MCF 10A (cell line): ENCODE results near the gene CNTNAP2. TPM values are rescaled to one million over a fixed set of nuclear protein-coding genes. Genes with fewer than 3 reads are reported as not detected.

ENCODE experiments used
- BruUV-seq: library from RNA; stranded (reverse); fragments of 400-500 nt; replicated peaks from 2 replicates; lab custom pipeline; 2021; lab: Mats Ljungman, UMichigan
- CTCF ChIA-PET: fragments of 300-600 bp; sonication (Branson Sonifier 250); formaldehyde crosslinking; extraction: SDS; loops from one replicate; lab custom pipeline; 2021; ENCODE audit warnings: antibody characterized with exemption, inconsistent platforms; lab: Yijun Ruan, JAX
- POLR2A ChIA-PET: fragments of 300-600, 350-650 bp; sonication (Branson Sonifier 250); formaldehyde crosslinking; extraction: SDS; loops from one replicate; lab custom pipeline; 2020; ENCODE audit warnings: antibody characterized with exemption, inconsistent platforms; lab: Yijun Ruan, JAX
- DNase-seq: peaks from one replicate; pipeline ENCODE4 v3.0.0-alpha.2; 2018; ENCODE audit not compliant: unreplicated experiment
- H3K27ac Mint-ChIP-seq: one replicate; pipeline ENCODE4 v1.8.0; 2022; ENCODE audit warnings: mild to moderate bottlenecking, low read depth, mixed read lengths; ENCODE audit not compliant: unreplicated experiment
- H3K27me3 Mint-ChIP-seq: one replicate; pipeline ENCODE4 v1.8.0; 2022; ENCODE audit warnings: mixed read lengths; ENCODE audit not compliant: insufficient read depth, unreplicated experiment
- H3K36me3 Mint-ChIP-seq: one replicate; pipeline ENCODE4 v1.8.0; 2022; ENCODE audit warnings: mild to moderate bottlenecking, moderate library complexity, mixed read lengths; ENCODE audit not compliant: insufficient read depth, unreplicated experiment
- H3K4me1 Mint-ChIP-seq: one replicate; pipeline ENCODE4 v1.8.0; 2022; ENCODE audit warnings: mixed read lengths; ENCODE audit not compliant: insufficient read depth, unreplicated experiment
- H3K4me3 Mint-ChIP-seq: one replicate; pipeline ENCODE4 v1.8.0; 2022; ENCODE audit warnings: mild to moderate bottlenecking, moderate library complexity, mixed read lengths; ENCODE audit not compliant: unreplicated experiment
- H3K9me3 Mint-ChIP-seq: one replicate; pipeline ENCODE4 v1.8.0; 2022; ENCODE audit warnings: mixed read lengths; ENCODE audit not compliant: unreplicated experiment
- intact Hi-C: fragments of 100-400 bp; cut with micrococcal nuclease; formaldehyde crosslinking; loops from 2 replicates; pipeline ENCODE4 v1.14.1; 2022
- total RNA-seq: library from RNA; stranded (reverse); gene quantifications from 2 replicates; pipeline ENCODE4 v1.2.3, GENCODE V29; 2022
- TF ChIP-seq, protein P1 (sequence below): fragments of 200-600 bp; IDR thresholded peaks from one replicate; pipeline ENCODE4 v1.8.0; 2022; ENCODE audit warnings: antibody characterized with exemption, mild to moderate bottlenecking; ENCODE audit not compliant: unreplicated experiment

CNTNAP2 gene
- total RNA-seq, 1 experiment from 2014 or later = 1.1 TPM

DNA sequence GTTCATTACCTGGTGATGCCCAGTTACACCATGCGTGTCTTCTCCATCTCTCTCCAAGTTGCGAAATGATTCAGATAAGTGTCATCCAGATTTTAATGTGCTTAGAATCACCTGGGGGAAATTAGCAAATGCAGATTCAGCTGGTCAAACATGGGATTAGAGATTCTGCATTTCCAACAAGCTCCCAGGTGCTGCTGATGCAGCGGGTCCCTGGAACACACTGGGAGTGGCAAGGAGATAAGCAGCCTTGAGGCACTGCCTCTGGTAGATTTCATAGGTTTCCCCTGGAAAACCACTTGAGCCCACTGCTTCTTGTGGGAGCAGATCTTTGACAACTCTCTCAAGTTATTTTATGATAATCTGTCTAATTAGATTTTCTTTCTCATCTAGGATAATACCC, 2278.0 kb downstream of the CNTNAP2 start:
- BruUV-seq = no TSS peak
- no peak for DNase-seq
- no peak overlapping the region for H3K27ac Mint-ChIP-seq

DNA sequence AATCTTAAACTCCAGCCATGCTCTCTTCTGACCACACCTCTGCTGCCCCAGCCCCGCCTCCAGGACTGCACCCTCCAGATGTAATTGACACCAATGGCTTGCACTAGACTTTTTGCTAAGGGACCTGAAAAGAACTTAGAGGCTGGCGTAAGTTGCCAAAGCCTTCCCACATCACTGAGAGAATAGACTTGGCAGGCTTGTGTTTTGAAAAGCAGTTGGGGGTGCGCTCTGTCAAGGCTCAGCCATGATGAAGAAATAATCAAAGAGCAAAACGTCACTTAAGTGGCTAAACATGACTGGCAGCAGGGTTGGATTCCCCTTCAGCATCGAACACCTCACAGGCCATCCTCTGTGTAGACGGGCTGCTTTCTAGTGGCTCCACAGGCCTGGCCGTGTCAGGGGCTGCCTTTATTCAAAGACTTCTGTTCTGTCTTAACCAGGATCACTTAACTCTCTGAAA, 2278.8 kb downstream of the CNTNAP2 start:
- TF ChIP-seq, protein P1, sequence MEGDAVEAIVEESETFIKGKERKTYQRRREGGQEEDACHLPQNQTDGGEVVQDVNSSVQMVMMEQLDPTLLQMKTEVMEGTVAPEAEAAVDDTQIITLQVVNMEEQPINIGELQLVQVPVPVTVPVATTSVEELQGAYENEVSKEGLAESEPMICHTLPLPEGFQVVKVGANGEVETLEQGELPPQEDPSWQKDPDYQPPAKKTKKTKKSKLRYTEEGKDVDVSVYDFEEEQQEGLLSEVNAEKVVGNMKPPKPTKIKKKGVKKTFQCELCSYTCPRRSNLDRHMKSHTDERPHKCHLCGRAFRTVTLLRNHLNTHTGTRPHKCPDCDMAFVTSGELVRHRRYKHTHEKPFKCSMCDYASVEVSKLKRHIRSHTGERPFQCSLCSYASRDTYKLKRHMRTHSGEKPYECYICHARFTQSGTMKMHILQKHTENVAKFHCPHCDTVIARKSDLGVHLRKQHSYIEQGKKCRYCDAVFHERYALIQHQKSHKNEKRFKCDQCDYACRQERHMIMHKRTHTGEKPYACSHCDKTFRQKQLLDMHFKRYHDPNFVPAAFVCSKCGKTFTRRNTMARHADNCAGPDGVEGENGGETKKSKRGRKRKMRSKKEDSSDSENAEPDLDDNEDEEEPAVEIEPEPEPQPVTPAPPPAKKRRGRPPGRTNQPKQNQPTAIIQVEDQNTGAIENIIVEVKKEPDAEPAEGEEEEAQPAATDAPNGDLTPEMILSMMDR = no peak
- H3K4me1 Mint-ChIP-seq = no peaks in the 10 kb centered on the region
- intact Hi-C loops = no loop called here
- peaks cover 30% of the 10 kb centered on the region for H3K27me3 Mint-ChIP-seq
- H3K9me3 Mint-ChIP-seq = no peaks in the 10 kb centered on the region
- ChIA-PET POLR2A (no interaction called here), CTCF (interaction anchor here (0.5 to 0.6 kb wide), 2 partner anchors 91 to 140 kb away, joined by 3 read pairs; no protein-coding TSS in a partner anchor)
- H3K36me3 Mint-ChIP-seq = no peaks in the 10 kb centered on the region
- BruUV-seq = no TSS peak
- no peak overlapping the region for H3K4me3 Mint-ChIP-seq
- H3K27ac Mint-ChIP-seq = no peak overlapping the region
- no peak for DNase-seq

More for the DNA sequence above, 2278.0 kb downstream of the CNTNAP2 start:
- Mint-ChIP-seq H3K4me1 (no peaks in the 10 kb centered on the region), H3K4me3 (no peak overlapping the region), H3K36me3 (no peaks in the 10 kb centered on the region), H3K27me3 (peaks cover 30% of the 10 kb centered on the region), H3K9me3 (no peaks in the 10 kb centered on the region)
- ChIA-PET CTCF (interaction anchor here (0.7 kb wide), 1 partner anchor 91 kb away, joined by 3 read pairs; no protein-coding TSS in a partner anchor), POLR2A (no interaction called here)
- TF ChIP-seq, protein P1 = no peak
- intact Hi-C loops = no loop called here

- Mint-ChIP-seq H3K27ac (no peak overlapping the region), H3K9me3 (no peaks in the 10 kb centered on the region), H3K4me1 (no peaks in the 10 kb centered on the region), H3K27me3 (peaks cover 30% of the 10 kb centered on the region), H3K36me3 (no peaks in the 10 kb centered on the region), H3K4me3 (no peak overlapping the region)
- intact Hi-C loops = no loop called here
- TF ChIP-seq, protein P1 = no peak
- BruUV-seq = no TSS peak
- no peak for DNase-seq
- ChIA-PET CTCF (interaction anchor here (0.5 to 0.6 kb wide), 2 partner anchors 90 to 141 kb away, joined by 3 read pairs; no protein-coding TSS in a partner anchor), POLR2A (interaction anchor here (0.6 kb wide), 1 partner anchor 678 kb away, joined by 3 read pairs; no protein-coding TSS in a partner anchor)
Measured at GRCh38 chr7:148395990-148396716, 2279.6 kb downstream of the CNTNAP2 start.

DNA sequence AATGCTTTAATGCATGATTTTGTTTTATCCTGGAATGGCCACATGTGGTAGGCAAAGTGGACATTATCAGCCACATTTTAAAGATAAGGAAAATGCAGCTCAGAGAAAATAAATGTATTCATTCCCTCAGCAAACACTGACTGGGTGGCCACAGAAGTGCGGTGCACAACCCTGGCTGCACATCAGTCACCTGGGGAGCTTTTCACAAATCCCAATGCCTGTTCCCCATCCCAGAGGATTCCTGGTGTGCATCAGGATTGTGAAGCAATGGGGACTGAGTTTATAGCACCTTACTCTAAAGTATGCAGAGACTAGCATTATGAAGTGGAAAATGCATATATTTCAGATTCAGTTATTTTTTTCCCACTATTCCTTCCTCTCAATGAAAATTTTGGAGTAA, 2280.5 kb downstream of the CNTNAP2 start:
- Mint-ChIP-seq H3K36me3 (no peaks in the 10 kb centered on the region), H3K4me3 (no peak overlapping the region), H3K4me1 (peaks cover 5% of the 10 kb centered on the region), H3K27me3 (peaks cover 30% of the 10 kb centered on the region), H3K9me3 (no peaks in the 10 kb centered on the region), H3K27ac (no peak overlapping the region)
- TF ChIP-seq, protein P1 = no peak
- intact Hi-C loops = no loop called here
- ChIA-PET POLR2A (interaction anchor here (0.6 to 0.7 kb wide), 2 partner anchors 20 to 677 kb away, joined by 3 read pairs; no protein-coding TSS in a partner anchor), CTCF (interaction anchor here (0.6 to 0.7 kb wide), 3 partner anchors 10 to 566 kb away, joined by 3 read pairs; no protein-coding TSS in a partner anchor)
- no TSS peak for BruUV-seq
- no peak for DNase-seq
